Suprapubic skin (tissue), 4 donors: ENCODE results near the gene PLD3.

Experiments used
- EP300 ChIP-seq: sonication (generic); formaldehyde crosslinking; IDR thresholded peaks from one replicate; pipeline ENCODE4 v1.6.1; 2017; ENCODE audit warnings: antibody characterized with exemption
- POLR2A ChIP-seq, 2 donors: fragments of 450-650 bp; IDR thresholded peaks; one replicate each; pipeline ENCODE4 v1.6.1; 2017; ENCODE audit warnings: antibody characterized with exemption in 2 of 2, mild to moderate bottlenecking in 2 of 2, moderate library complexity in 2 of 2
- POLR2AphosphoS5 ChIP-seq, 3 donors: sonication (generic); formaldehyde crosslinking; IDR thresholded peaks; one replicate each; pipeline ENCODE4 v1.6.1; 2017; ENCODE audit warnings: antibody characterized with exemption in 3 of 3
- TF ChIP-seq, protein P1 (sequence below), 2 donors: fragments of 200-600 bp in 1 of 2; fragments of 450-650 bp in 1 of 2; sonication (generic) in 1 of 2; IDR thresholded peaks; one replicate each; pipeline ENCODE4 v1.5.1; 2016 to 2019; ENCODE audit warnings: antibody characterized with exemption in 2 of 2, mild to moderate bottlenecking in 1 of 2, moderate library complexity in 1 of 2

DNA sequence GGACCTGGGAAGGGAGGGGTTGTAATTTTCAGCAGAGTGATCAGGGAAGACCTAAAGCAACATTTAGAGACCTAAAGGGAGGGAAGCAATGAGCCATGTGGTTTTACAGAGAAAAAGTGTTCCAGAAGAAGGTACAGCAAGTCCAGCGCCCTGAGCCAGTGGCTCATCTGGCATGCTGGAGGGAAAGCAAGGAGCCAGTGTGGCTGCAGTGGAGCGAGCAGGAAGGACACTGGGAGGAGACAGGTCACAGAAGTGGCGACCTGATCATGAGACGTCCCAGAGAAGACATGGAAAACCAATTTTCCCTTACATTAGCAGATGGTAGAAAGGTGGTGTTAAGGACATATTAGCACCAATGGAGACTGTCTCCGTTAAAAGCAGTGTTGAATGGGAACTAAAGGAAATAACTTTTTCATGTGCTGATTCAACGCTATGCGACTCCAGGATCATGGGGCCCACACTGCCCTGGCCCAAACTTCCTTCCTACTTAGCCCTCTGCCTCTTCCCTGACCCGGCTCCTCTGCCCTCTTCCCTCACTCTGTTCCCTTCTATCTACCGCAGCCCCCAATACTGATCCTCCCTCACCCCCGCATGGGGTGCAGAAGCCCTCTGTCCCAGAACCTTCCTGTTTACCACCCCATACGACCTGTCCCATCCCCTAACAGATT, 5.7 kb upstream of the PLD3 start:
- TF ChIP-seq, protein P1, sequence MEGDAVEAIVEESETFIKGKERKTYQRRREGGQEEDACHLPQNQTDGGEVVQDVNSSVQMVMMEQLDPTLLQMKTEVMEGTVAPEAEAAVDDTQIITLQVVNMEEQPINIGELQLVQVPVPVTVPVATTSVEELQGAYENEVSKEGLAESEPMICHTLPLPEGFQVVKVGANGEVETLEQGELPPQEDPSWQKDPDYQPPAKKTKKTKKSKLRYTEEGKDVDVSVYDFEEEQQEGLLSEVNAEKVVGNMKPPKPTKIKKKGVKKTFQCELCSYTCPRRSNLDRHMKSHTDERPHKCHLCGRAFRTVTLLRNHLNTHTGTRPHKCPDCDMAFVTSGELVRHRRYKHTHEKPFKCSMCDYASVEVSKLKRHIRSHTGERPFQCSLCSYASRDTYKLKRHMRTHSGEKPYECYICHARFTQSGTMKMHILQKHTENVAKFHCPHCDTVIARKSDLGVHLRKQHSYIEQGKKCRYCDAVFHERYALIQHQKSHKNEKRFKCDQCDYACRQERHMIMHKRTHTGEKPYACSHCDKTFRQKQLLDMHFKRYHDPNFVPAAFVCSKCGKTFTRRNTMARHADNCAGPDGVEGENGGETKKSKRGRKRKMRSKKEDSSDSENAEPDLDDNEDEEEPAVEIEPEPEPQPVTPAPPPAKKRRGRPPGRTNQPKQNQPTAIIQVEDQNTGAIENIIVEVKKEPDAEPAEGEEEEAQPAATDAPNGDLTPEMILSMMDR (IDR thresholded peaks at IDR 0.05): no peak
- TF ChIP-seq POLR2AphosphoS5 (IDR thresholded peaks at IDR 0.05): no peak
- no peak for TF ChIP-seq POLR2A (IDR thresholded peaks at IDR 0.05)
- no peak for TF ChIP-seq EP300
